ENCODE measurements around the gene OGFOD1.
A peak's percentile ranks its signal among the peaks of the same experiment; 100 is the strongest.

The OGFOD1 gene

GRCh38 chr16:56428091-56428490, 23.3 kb upstream of the OGFOD1 start:
- DNase-seq, result no peak

- DNase-seq, result no peak
Measured at GRCh38 chr16:56436258-56436657, 15.1 kb upstream of the OGFOD1 start.

- DNase-seq, result no peak
Measured at GRCh38 chr16:56438038-56438437, 13.3 kb upstream of the OGFOD1 start.

GRCh38 chr16:56447286-56447685, 4.1 kb upstream of the OGFOD1 start:
- DNase-seq, result no peak

- DNase-seq, result no peak
Measured at GRCh38 chr16:56448005-56448404, 3.3 kb upstream of the OGFOD1 start.

GRCh38 chr16:56450275-56450985, 924 bp upstream of the OGFOD1 start:
- DNase-seq, result no peak

GRCh38 chr16:56451753-56452689, 667 bp downstream of the OGFOD1 start:
- DNase-seq, result peak; percentile 13 to 64

- no peak for DNase-seq
Measured at GRCh38 chr16:56457927-56458470, 6.6 kb downstream of the OGFOD1 start.

GRCh38 chr16:56460101-56460500, 8.7 kb downstream of the OGFOD1 start:
- no peak for DNase-seq

GRCh38 chr16:56462064-56462796, 10.9 kb downstream of the OGFOD1 start:
- DNase-seq, result no peak

GRCh38 chr16:56463153-56463552, 11.8 kb downstream of the OGFOD1 start:
- no peak for DNase-seq

GRCh38 chr16:56466344-56466743, 15.0 kb downstream of the OGFOD1 start:
- no peak for DNase-seq

- DNase-seq, result no peak
Measured at GRCh38 chr16:56468800-56469199, 17.4 kb downstream of the OGFOD1 start.

GRCh38 chr16:56469748-56470147, 18.4 kb downstream of the OGFOD1 start:
- no peak for DNase-seq

- DNase-seq, result no peak
Measured at GRCh38 chr16:56470232-56470631, 18.9 kb downstream of the OGFOD1 start.

- DNase-seq, result no peak
Measured at GRCh38 chr16:56470666-56471065, 19.3 kb downstream of the OGFOD1 start.

GRCh38 chr16:56475201-56475600, 23.8 kb downstream of the OGFOD1 start:
- DNase-seq, result peak; percentile 52 to 54

GRCh38 chr16:56477096-56477878, 25.9 kb downstream of the OGFOD1 start:
- no peak for DNase-seq

GRCh38 chr16:56478281-56479049, 27.1 kb downstream of the OGFOD1 start:
- DNase-seq, result no peak

- no peak for DNase-seq
Measured at GRCh38 chr16:56479469-56479868, 28.1 kb downstream of the OGFOD1 start.

- no peak for DNase-seq
Measured at GRCh38 chr16:56480776-56481467, 29.6 kb downstream of the OGFOD1 start.

All from NCI-H526 (cell line).